ENCODE results near the gene PASK.

Gene PASK

DNA sequence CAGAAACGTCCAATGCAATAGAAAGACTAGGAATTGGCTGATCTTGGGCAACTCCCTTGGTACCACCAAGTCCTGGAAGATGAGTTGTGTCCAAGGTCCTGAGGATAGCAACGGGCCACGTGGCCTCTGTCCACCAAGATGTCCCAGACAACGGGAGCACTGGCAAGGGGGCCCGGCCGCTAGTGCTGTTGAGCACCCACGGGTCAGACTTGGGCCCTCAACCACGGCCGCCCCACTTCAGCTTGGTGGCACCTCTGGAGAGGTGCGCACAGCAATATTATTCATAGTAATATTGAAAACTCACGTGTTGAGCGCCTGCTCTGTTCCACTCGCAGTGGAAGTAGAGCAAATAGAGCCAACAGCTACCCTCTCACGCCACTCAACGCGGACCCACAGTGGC lies 19.0 kb downstream of the PASK start:
- FAIRE-seq (no peak), DNase-seq (ENCODE audit: insufficient read length, low spot score) (no peak)

DNA sequence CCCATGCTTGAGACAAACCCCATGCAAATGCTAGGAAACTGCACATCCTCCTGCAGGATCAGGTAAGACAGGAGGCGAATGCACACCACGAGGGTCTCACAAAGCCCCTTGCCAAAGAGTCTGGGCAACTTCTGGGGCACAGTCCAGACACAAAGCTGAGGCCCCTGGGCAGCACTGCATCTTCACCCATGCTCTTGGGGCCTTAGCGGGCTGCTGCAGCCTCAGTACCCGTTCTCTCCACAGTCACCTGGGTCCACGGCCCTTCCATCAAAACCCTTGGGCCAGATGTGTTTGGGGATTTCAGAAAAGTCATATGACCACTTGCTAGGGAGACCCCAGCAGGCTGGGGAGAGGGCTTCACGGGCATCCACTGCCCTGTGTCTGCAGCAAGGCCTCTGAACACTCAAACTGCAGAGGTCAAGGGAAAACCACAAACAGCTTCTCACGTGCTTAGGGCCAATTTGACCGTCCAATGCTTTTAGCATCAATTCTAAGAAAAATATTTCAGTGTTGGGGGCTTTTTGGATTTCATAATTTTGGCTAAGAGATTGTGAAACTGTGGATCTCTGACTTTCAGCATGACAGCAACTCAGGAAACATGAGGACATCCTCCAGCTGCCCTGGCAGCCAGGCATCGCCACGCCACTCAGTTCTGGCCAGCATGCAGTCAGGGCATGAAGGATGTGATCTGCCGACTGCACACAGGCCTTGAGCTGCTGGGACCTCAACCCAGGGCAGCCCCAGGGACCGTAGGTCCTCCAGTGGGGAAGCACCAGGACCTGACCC lies 20.0 kb downstream of the PASK start:
- no peak for DNase-seq (ENCODE audit: insufficient read length, low spot score)
- no peak for FAIRE-seq

DNA sequence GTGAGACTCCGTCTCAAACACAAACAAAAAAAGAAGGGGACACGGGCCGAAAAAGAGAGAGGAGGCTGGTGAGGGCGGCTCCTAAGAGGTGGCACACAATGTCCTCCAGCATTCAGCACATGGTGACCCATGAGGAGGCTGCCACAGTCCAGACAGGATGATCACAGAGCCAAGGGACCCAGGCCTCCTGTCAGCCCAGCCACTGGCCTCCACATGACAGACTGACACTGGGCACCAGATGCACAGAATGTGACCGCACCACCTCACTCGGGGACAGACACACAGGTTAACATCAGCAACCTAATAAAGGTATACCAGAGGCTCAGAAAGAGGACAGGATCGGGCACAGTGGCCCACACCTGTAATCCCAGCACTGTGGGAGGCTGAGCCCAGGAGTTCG lies 21.0 kb downstream of the PASK start:
- DNase-seq (ENCODE audit: insufficient read length, low spot score) = no peak
- FAIRE-seq = no peak

DNA sequence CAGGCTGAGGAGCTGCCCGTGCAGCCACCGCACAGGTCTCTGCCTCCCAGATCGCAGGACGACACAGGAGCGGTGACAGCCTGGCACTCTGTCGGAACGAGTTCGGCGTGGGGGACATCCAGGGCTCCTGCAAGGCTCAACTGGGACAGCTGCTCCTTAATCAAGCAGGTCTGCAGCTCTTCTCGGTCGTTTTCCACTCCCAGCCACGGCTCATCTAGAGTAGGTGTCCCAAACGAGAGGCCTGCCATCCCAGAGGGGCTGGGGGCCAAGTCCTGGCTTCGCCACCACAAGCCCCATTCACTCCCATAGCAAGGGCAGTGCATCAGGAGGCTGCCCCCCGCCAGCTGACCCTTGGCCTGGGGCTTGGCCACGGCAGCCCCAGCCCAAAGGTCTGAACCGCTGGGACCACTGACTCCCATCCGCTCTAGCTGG lies 22.5 kb downstream of the PASK start:
- FAIRE-seq (no peak), DNase-seq (ENCODE audit: insufficient read length, low spot score) (no peak)

DNA sequence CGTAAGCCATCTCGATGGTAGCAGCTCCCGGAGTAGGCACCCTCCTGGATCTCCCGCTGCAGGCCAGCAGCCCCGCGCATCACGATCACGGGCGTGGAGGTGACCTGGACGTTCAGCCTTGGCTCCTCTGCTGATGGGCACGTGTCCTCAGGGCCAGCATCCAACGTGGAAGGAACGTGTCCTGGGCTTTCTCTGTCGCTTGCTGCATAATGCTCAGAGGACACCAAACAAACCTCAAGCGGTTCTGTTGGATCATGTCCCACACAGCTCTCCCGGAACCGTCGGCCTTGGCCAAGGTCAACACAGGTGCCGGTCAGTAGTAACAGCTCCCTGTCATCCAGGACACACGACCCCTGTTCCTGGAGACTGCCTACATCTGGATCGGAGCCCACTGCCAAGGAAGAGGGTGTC lies 23.1 kb downstream of the PASK start:
- FAIRE-seq (no peak), DNase-seq (ENCODE audit: insufficient read length, low spot score) (no peak)

DNA sequence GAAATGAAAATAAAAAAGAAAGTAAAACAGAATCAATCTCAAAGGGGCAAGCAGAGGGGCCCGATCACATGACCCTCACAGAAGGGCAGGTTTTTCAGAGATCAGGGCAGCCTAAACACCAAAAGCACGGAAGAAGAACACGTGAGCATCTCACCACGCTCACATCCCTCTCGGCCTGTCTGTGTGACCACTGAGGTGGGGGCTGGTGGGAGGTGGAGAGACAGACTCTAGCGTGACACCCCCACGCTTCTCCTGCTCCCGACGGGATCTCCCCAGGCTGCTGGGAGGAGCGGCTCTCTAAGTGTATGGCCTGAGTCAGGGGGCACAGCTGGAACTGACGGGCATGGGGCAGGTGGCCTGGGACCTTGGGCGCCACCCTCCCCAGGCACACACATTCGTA lies 23.6 kb downstream of the PASK start:
- DNase-seq (ENCODE audit: insufficient read length, low spot score) (no peak), FAIRE-seq (no peak)

DNA sequence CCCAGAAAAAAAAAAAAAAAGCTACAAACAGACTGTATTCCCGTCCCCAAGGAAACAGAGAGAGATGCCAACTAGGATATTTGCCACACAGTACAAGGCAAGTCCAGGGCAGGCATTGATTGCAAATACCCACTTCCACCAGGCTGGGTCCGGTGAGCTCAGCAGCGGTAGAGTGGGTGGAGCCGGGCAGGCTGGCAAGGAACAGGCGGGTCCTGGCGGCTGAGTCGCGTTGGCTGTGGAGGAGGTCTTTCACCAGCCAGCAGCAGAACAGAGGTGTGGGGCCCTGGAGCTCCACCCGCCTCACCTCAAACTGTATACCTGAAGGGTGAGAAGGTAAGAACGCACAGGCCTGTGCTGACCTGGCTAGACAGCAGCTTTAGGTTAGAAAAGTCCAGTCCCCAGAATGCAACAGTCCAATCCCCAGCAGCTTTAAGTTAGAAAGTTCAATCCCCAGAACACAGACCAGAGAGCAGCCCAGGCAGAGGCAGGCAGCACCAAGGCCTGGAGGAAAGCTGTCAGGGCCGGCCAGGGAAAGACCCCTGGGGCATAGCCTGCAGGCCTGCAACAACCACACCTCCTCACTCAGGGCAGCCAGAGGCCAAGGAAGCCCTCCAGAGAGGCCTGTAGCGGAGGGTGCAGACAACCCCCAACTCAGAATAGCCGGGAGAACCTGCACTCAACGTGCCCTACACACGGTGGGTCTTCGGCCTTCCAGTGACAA lies 25.3 kb downstream of the PASK start:
- no peak for DNase-seq (ENCODE audit: insufficient read length, low spot score)
- no peak for FAIRE-seq

DNA sequence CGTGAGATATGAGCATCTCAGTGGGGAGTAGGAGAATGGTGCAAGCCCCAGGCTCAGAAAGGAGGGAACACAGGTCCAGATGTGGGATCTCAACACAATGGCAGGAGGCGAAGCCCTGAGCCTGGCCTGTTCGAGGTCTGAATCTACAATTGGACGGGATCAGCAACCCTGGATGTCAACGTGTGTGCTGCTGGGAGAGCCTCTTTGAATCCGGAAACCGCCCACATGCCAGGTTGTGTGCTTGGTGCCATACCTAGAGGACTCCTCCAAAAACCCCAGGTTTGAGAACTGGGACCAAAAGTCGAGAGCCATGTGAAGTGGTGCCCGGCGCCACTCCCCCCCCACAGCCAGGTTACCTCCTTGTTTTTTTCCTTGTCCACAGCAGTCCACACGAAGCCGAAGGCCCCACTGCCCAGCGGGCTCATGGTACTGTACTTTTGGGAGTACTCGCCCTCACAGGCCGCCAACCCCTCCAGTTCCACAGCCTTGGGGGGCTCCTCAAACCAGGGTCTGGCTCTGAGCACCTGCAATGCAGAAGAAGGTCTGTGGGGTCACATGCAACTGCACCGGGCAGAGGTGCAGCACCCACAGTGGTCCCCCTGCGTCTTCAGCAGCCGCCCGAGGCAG lies 26.8 kb downstream of the PASK start:
- no peak for FAIRE-seq
- DNase-seq (ENCODE audit: insufficient read length, low spot score) = no peak

DNA sequence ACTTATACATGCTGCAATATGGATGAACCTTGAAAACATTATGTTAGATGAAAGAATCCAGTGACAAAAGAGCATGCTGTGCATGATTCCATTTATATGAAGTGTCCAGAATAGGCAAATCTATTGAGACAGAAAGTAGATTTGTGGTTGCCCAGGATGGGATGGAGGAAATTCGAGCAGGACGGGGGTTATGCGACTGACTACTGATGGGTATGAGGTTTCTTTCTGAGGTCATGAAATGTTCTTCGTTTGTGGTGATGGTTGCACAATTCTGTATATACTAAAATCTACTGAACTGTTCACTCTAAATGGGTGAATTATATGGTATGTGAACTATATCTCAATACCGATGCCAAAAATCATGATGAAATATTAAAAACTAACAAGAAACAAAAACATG lies 28.3 kb downstream of the PASK start:
- FAIRE-seq (no peak), DNase-seq (ENCODE audit: insufficient read length, low spot score) (no peak)

DNA sequence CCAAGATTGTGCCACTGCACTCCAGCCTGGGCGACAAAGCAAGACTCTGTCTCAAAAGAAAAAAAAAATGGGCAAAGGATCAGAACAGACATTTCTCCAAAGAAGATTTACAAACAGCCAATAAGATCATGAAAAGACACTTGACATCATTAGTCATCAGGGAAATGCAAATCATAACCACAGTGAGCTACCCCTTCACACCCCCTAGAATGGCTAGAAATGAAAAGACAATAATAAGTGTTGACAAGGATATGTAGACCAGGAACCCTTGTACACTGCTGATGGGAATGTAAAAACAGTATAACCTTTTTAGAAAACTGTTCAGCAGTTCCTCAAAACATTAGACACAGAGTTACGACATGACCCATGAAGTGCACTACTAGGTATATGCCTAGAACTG lies 28.8 kb downstream of the PASK start:
- no peak for FAIRE-seq

DNA sequence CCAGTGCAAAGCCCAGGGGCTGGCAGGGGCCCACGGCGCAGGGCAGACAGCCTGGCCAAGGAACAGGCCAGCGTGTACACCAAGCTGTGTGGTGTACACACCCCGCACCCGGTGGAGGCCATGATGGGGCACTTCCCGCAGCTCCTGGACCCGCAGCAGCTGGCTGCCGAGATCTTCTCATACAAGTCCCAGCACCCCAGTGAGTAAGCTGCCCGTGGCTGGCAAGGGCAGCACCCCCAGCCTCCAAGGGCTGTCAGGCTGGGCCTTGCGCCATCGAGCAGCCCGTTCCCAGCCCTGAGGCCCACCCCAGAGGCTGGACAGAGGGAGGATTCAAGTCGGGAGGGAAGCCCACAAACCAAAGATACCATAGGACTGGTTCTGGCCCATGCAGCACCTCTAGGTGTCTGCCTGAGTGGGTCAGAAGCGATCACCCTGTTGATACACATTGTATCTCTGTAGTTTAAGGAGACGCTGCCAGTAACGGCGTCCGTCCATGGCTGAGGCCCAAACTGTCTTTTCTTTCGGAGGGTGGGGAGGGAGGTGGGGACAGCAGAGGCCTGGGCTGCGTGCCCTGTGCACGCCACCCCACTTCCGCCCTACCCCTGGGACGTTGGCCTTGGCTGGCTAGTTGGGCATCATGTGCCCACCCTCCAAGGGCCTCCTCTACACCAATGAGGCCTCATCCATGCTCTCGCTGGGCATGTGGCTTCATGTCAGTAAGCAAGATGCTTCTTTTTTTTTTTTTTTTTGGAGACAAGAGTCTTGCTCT lies 30.4 kb downstream of the PASK start:
- FAIRE-seq (no peak), DNase-seq (ENCODE audit: insufficient read length, low spot score) (no peak)

More for the DNA sequence above, 28.8 kb downstream of the PASK start:
- DNase-seq (ENCODE audit: insufficient read length, low spot score) = no peak

DNA sequence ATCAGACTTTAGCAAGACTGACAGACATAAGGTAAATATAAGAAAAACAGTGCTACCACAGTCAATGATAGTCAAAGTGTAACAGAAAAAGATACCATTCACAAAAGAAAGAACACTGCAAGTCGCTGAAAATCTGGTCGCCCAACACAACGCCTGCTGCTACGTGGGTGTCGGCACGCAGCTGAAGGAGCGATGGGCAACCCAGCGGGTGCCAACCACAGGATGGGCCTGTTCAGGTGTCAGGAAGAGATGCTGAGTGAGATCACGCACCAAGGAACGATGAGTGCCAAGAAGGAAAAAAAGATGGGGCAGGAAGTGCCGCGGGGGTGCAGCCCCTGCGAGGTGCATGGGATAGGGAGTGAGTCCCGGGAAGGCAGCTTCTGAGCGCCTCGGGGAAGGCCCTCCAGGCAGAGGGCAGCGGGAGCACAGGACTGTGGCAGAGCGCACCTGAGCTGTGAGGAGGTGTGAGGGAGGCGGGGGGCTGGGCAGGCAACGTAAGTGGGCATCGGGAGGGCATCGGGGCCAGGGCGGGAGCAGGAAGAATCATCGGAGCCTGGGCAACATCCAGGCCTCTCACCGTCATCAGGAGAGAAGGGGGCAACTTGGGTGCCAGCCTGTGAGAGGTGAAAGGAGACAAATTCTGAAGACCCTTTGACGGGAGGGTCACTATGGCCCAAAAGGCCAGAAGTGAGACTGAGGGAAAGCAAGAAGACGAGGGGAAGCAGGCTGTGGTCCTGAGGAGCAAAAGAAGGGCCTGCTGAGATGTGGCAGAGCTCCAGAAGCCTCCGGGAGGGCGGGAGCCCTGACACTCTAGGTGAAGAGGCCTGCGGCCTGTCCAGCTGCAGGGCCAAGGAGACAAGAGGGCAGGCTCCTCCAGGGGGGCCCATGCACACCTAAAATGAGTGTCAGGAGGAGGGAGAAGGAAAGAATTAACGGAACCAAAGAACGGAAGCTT lies 32.4 kb downstream of the PASK start:
- FAIRE-seq (no peak), DNase-seq (ENCODE audit: insufficient read length, low spot score) (no peak)

DNA sequence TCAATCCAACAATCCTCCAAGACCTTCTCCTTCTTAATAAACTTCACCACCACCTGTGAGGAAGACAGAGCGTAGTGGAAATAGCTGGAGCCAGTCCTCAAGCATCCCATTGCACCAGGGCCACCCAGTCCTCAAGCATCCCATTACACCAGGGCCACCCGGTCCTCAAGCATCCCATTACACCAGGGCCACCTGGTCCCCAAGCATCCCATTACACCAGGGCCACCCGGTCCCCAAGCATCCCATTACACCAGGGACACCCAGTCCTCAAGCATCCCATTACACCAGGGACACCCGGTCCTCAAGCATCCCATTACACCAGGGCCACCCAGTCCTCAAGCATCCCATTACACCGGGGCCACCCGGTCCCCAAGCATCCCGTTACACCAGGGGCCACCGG lies 33.9 kb downstream of the PASK start:
- no peak for FAIRE-seq
- DNase-seq (ENCODE audit: insufficient read length, low spot score) = no peak

DNA sequence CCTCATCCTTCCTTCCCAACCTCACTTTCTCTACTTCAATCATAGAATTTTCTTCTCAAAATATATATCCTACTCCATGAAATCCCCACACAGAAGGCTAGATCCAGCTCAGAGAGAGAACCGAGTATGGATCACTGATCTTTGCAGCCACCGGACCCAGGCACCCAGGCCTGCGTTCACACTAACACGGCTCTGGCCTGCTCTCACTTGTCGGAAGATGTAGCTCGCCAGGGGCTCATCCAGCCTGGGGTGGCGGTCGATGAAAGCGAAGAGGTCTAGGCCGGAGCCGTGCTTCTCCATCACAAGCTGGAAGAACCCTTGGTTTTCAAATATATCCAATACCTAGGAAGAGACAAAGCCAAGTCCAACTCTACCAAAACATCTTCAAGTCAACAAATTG lies 34.4 kb downstream of the PASK start:
- DNase-seq (ENCODE audit: insufficient read length, low spot score) (no peak), FAIRE-seq (no peak)

DNA sequence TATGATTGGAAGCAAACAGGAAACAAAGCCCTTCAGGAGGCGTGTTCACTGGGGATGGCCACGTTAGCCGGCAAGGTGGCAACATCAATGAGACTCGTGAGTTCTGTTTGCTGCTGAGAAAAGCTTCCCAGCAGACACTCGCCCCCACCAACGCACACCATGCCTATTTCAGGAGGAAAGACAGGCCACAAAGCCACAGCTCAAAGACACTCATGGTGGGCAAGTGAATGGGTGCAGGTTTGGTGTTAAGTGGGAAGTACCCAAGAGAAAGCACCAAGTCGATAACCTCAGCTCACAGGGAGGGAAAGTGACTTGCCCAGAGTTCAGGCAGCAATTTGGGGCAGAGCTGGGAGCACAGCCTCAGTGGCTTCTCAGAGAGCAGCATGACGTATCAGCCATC lies 36.7 kb downstream of the PASK start:
- DNase-seq (ENCODE audit: insufficient read length, low spot score) (no peak), FAIRE-seq (no peak)

DNA sequence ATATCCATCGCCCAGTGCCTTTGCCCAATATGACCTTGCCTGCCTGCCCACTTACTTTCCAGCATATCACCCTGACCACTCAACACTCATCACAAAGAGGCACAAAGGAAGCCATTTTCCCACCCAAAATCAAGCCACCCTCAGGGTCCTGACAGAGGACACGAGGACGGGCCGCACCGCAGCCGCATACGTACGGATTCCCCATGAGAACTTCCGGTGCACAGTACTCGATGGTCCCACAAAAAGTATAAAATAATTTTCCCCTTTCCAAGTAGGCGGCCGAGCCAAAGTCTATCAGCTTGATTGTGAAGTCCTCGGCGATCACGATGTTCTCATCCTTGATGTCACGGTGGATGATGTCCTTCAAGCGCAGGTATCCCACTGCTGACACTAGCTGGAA lies 37.2 kb downstream of the PASK start:
- DNase-seq (ENCODE audit: insufficient read length, low spot score) = no peak

DNA sequence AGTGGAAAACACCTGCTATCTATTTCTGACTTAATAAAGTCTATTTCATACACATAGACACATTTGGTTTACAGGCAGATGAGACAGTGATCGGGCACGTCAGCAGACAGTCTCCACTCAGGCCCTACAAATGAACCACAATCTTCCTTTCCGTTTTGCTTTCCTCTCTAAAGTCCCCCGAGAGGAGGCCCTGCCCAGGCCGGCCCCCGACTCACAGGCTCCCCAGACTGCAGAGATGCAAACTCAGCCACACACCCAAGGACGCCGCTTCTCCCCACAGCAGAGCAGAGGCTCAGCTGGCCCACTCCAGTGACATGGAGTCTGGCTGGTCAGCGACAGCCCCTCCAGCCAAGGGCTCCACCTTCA lies 37.8 kb downstream of the PASK start:
- no peak for DNase-seq (ENCODE audit: insufficient read length, low spot score)
- no peak for FAIRE-seq

More for the DNA sequence above, 37.2 kb downstream of the PASK start:
- no peak for FAIRE-seq

DNA sequence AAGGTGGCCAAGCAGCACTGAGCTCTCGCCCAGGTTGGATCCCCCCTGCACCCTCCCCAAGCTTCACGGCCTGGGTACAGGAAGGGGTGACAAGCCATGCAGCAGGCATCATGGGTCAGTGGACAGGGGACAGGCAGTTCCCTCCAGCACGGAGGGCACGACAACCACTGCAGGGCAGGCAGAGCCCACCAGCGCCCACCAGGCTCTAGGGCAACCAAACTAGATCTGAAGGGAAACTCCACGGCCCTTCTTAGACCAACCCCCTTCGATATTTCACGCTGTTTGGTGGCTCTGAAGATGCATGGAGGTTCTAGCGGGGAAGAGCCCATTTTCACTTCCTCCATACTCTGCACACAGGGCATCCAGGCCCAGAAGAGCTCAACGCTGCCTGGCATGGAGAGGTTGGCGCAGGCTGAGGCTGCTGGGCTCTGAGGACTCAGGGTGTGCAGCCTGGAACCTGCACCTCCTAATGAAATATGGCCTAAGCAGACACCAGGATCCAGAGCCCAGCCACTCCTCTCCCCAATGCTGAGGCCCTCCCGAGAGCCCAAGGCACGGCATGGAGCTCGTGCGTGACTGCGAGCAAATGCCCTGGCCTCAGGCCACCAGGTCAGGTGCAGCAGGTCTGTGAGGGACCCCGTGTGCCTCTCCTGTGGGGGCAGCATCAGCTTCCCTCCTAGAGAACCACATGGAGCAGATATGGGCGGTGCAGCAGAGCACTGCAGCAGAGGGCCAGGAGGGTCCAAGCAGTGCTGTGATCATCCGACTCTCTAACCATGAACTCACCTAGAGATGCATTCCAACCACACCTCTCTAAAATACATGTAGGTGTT lies 38.4 kb downstream of the PASK start:
- no peak for FAIRE-seq
- no peak for DNase-seq (ENCODE audit: insufficient read length, low spot score)

DNA sequence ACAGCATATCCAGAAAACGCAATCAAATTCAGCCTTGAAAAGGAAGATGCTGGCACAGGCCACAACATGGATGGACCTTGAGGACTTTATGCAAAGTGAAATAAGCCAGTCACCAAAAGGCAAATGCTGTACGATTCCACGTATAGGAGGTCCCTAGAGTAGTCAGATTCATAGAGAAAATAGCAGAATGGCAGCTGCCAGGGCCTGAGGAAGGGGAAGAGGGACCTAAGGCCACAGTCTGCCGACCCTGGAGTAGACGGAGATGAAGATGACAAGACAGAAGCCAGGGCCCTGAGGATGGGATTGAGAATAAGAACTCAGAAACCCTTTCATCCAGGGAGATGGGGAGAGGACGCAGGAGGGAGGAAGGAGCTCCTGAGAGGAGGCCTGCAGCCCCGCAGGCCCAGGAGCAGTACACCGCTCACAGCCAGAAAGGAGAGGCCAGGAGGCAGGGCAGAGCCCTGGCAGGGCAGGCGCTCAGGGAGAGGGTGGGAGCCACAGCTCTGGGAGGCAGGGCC lies 39.1 kb downstream of the PASK start:
- DNase-seq (ENCODE audit: insufficient read length, low spot score) (no peak), FAIRE-seq (no peak)

Data from HTR-8/SVneo (cell line).